T47D (cell line): ENCODE results near the gene ZC3H15.

ENCODE experiments used
- DNase-seq, 2 experiments: peaks; one replicate each; pipeline versions ENCODE4 v3.0.0 to v3.0.0-alpha.2; 2011 to 2012; ENCODE audit warnings: low read depth in 1 of 2, low spot score in 1 of 2
- JUND ChIP-seq: IDR thresholded peaks from 2 replicates; pipeline ENCODE4 v1.6.1; 2012; ENCODE audit warnings: low read depth
- in situ Hi-C: cut with HindIII; loops from 2 replicates; pipeline ENCODE4 v1.10.0; 2016; ENCODE audit warnings: low sequenced_read_pairs, low pct_unique_long_range_greater_than_20kb

The ZC3H15 gene

DNA sequence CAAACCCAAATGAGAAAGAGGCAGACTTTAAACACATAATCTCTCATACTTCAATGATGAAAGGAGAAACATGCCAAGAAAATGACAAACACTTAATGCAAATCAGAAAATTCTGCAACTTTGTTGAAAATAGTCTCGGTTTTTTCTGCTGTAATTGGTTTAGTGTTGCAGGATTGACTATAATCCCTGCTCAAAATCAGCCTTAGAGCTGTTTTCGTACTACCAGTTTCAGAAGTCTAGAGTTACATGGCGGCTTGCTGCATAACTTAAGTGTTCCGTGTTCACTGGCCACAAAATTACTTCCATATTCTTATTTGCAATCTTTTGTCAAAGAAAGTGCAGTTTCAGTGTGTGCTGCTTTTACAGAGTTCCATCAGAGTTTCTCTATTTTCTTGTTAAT, 54.9 kb downstream of the ZC3H15 start:
- in situ Hi-C loops: no loop called here
- no peak for TF ChIP-seq JUND
- DNase-seq: no peak

DNA sequence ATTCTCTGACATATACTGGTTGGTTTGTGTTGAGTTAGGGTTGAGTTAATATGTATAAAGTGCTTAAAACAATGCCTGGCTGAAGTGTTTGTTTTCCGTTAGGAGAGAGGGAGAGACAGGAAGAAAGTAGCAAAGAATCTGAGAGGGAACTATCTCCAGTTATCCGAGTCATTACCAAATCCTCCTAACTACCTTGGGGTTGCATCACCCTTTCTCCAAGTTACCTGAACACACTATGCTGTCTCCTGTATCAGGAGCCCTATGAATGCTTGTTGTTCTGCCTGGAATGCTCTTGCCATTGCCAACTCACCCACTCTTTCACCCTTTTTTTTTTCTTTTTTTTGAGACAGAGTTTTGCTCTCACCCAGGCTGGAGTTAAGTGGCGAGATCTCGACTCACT, 55.9 kb downstream of the ZC3H15 start:
- no peak for TF ChIP-seq JUND
- in situ Hi-C loops: no loop called here
- no peak for DNase-seq

- in situ Hi-C loops: no loop called here
- TF ChIP-seq JUND: no peak
- no peak for DNase-seq
These were observed 57.6 kb downstream of the ZC3H15 start for GRCh38 chr2:186543561-186544131.

GRCh38 chr2:186544255-186544675, 58.2 kb downstream of the ZC3H15 start:
- DNase-seq: no peak
- in situ Hi-C loops: no loop called here
- no peak for TF ChIP-seq JUND

- in situ Hi-C loops: no loop called here
- no peak for DNase-seq
- no peak for TF ChIP-seq JUND
These were observed 60.8 kb downstream of the ZC3H15 start for GRCh38 chr2:186546846-186547245.

DNA sequence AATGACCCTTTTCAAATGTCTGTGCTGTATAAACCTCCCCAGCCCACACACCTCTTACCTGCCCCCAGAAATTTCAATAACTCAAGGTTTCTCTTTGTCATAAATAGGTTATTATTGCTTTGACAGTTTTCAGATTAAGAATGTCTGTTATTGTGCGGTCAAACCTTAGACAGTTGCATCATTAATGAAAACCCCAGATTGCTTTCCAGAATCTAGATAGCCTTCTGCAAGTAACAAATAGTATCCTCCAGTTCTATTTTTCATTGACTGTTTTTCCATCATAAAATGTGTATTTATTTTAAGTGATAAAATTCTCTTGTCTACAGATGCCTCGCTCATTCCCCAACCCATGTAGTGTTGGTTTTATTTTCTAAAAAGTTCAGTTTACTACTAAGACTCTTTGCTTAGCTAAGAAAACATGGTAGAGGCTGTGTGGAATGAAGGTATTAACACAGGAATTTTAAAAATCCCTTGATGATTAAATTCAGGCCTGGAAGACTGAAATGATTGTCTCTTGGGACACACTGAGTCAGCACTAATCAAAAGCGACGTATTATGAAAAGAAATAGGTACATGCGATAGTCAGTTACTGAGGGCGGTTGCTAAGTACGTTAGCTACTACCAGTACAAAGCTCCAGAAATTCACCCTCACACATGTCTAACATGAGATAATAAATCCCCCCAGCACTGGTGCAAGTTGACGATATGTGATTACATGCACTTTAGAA, 65.4 kb downstream of the ZC3H15 start:
- DNase-seq: no peak
- in situ Hi-C loops: no loop called here
- no peak for TF ChIP-seq JUND

DNA sequence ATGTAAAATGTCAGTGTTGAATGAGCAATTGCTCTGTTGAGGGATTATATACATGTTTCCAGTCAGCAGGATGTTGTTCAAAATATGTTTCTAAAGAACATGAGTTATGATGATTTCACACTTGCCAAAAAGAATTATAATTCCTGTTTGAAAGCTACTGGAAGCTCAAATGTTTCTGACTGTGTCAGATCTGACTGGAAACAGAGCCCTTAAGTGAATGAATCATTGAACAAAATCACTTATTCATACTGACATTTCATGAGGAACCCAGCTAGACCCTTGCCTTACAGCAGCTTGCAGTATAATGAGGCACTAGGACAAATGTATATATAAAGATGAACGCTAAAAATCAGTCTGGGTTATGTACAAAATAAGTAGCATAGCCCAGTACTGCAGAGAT, 68.4 kb downstream of the ZC3H15 start:
- in situ Hi-C loops: no loop called here
- no peak for TF ChIP-seq JUND
- no peak for DNase-seq

GRCh38 chr2:186554850-186555671, 69.0 kb downstream of the ZC3H15 start:
- in situ Hi-C loops: no loop called here
- no peak for TF ChIP-seq JUND
- DNase-seq: no peak

DNA sequence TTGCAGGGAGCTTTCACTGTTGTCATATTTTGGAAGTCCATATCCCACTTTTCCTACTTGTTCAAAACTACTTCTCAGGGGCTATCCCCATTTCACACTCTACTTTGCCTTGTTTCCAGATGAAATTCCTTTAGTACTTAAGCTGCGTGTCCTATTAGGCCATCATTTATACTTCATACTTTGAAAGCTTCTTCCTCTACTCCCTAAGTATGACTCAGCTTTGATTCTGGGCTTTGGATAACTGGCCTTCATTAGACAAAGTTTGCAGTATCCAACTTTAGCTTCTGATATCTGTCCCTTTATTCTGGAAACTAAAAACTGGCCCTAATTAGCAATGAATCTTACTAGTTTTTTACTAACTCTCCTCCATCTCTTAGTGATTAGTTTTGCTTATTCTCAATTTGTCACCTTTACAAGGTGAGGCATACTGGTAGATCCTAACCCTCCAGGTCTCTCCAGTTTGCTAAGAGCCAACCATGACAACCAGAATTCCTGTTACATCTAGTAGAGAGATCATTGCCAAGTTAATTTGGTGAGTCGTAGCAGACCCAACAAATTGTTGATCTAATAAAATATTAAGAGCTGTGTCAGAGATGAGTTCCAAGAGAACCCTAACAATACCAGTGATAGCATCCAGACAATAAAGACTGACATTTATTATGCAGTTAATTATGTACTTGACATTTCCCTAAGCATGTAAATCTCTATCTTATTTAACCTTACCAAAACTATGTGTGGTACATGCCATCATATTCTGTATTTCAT, 72.6 kb downstream of the ZC3H15 start:
- no peak for DNase-seq
- no peak for TF ChIP-seq JUND
- in situ Hi-C loops: no loop called here
